H1 (cell line): ENCODE measurements around the gene INPP5A. TPM values are rescaled to one million over a fixed set of nuclear protein-coding genes. Genes with fewer than 3 reads are reported as not detected.

Experiments used
- SIN3A ChIP-seq, 2 experiments: IDR thresholded peaks in 1 of 2; conservative IDR thresholded peaks in 1 of 2; 2 replicates each; pipeline ENCODE4 v1.6.1; 2011 to 2012; ENCODE audit warnings: low read length in 2 of 2, improper control_type of control experiment in 1 of 2, low read depth in 1 of 2, mild to moderate bottlenecking in 1 of 2
- SP2 ChIP-seq: IDR thresholded peaks from 2 replicates; pipeline ENCODE4 v1.6.1; 2012; ENCODE audit warnings: mild to moderate bottlenecking, low read length, inconsistent platforms
- polyA plus RNA-seq, 7 experiments: library from polyadenylated mRNA; depleted of rRNA in 3 of 7; stranded (reverse) in 5 of 7; unstranded in 2 of 7; fragments of >200 nt in 5 of 7; fragments of 200-250 nt in 2 of 7; gene quantifications; 1 replicate in 5 of 7; 2 replicates in 1 of 7; 4 replicates in 1 of 7; pipeline versions ENCODE4 v1.2.1 to v1.2.3, GENCODE V29; 2011 to 2013; ENCODE audit warnings: missing spikeins in 2 of 7, mixed read lengths in 2 of 7
- total RNA-seq: library from RNA; stranded (reverse); fragmentation: NEBNext Ultra II Directional; extraction: Animal tissue kit (Norgen Biotek cat#: 25700); gene quantifications from 2 replicates; pipeline ENCODE4 v1.2.1, GENCODE V29; 2021
- TF ChIP-seq, protein P1 (sequence below): fragments of 300-600 bp; sonication (generic); IDR thresholded peaks from 2 replicates; pipeline ENCODE4 v1.7.1; 2012; ENCODE audit warnings: low read length, moderate library complexity, mild to moderate bottlenecking, inconsistent platforms; ENCODE audit not compliant: insufficient replicate concordance

Gene INPP5A
- total and polyA plus RNA-seq, 2 of the 8 experiments (the other 6 are each of a cell fraction or from before 2014, with no cell fraction given) = 19.7 to 27.5 TPM

GRCh38 chr10:132514821-132515520, 22.6 kb upstream of the INPP5A start (continued):
- TF ChIP-seq, protein P1, sequence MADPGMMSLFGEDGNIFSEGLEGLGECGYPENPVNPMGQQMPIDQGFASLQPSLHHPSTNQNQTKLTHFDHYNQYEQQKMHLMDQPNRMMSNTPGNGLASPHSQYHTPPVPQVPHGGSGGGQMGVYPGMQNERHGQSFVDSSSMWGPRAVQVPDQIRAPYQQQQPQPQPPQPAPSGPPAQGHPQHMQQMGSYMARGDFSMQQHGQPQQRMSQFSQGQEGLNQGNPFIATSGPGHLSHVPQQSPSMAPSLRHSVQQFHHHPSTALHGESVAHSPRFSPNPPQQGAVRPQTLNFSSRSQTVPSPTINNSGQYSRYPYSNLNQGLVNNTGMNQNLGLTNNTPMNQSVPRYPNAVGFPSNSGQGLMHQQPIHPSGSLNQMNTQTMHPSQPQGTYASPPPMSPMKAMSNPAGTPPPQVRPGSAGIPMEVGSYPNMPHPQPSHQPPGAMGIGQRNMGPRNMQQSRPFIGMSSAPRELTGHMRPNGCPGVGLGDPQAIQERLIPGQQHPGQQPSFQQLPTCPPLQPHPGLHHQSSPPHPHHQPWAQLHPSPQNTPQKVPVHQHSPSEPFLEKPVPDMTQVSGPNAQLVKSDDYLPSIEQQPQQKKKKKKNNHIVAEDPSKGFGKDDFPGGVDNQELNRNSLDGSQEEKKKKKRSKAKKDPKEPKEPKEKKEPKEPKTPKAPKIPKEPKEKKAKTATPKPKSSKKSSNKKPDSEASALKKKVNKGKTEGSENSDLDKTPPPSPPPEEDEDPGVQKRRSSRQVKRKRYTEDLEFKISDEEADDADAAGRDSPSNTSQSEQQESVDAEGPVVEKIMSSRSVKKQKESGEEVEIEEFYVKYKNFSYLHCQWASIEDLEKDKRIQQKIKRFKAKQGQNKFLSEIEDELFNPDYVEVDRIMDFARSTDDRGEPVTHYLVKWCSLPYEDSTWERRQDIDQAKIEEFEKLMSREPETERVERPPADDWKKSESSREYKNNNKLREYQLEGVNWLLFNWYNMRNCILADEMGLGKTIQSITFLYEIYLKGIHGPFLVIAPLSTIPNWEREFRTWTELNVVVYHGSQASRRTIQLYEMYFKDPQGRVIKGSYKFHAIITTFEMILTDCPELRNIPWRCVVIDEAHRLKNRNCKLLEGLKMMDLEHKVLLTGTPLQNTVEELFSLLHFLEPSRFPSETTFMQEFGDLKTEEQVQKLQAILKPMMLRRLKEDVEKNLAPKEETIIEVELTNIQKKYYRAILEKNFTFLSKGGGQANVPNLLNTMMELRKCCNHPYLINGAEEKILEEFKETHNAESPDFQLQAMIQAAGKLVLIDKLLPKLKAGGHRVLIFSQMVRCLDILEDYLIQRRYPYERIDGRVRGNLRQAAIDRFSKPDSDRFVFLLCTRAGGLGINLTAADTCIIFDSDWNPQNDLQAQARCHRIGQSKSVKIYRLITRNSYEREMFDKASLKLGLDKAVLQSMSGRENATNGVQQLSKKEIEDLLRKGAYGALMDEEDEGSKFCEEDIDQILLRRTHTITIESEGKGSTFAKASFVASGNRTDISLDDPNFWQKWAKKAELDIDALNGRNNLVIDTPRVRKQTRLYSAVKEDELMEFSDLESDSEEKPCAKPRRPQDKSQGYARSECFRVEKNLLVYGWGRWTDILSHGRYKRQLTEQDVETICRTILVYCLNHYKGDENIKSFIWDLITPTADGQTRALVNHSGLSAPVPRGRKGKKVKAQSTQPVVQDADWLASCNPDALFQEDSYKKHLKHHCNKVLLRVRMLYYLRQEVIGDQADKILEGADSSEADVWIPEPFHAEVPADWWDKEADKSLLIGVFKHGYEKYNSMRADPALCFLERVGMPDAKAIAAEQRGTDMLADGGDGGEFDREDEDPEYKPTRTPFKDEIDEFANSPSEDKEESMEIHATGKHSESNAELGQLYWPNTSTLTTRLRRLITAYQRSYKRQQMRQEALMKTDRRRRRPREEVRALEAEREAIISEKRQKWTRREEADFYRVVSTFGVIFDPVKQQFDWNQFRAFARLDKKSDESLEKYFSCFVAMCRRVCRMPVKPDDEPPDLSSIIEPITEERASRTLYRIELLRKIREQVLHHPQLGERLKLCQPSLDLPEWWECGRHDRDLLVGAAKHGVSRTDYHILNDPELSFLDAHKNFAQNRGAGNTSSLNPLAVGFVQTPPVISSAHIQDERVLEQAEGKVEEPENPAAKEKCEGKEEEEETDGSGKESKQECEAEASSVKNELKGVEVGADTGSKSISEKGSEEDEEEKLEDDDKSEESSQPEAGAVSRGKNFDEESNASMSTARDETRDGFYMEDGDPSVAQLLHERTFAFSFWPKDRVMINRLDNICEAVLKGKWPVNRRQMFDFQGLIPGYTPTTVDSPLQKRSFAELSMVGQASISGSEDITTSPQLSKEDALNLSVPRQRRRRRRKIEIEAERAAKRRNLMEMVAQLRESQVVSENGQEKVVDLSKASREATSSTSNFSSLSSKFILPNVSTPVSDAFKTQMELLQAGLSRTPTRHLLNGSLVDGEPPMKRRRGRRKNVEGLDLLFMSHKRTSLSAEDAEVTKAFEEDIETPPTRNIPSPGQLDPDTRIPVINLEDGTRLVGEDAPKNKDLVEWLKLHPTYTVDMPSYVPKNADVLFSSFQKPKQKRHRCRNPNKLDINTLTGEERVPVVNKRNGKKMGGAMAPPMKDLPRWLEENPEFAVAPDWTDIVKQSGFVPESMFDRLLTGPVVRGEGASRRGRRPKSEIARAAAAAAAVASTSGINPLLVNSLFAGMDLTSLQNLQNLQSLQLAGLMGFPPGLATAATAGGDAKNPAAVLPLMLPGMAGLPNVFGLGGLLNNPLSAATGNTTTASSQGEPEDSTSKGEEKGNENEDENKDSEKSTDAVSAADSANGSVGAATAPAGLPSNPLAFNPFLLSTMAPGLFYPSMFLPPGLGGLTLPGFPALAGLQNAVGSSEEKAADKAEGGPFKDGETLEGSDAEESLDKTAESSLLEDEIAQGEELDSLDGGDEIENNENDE = no peak
- TF ChIP-seq SP2 (no peak), SIN3A (conservative IDR thresholded peaks at IDR 0.05 in 1 of 2, IDR thresholded peaks at IDR 0.05 in 1 of 2; ENCODE audit: low read depth in 1 of 2, low read length in 2 of 2) (no peak)
- TF ChIP-seq, all 59 proteins: peak for 0
